Measurements from ENCODE around the gene ARHGAP35. TPM values are rescaled to one million over a fixed set of nuclear protein-coding genes. Genes with fewer than 3 reads are reported as not detected.

ARHGAP35 gene
- total RNA-seq, 4 donors from 2014 or later: 49.7 to 94.5 (median 77.7) TPM

- no peak overlapping the region for H3K27ac ChIP-seq (replicated peaks in 1 of 4)
- H3K9me3 ChIP-seq: no peaks in the 10 kb centered on the region
- no peak for DNase-seq (ENCODE audit: extremely low spot score)
- no peak for TF ChIP-seq EP300 (IDR thresholded peaks at IDR 0.05)
- TF ChIP-seq POLR2AphosphoS5 (IDR thresholded peaks at IDR 0.05): no peak
- TF ChIP-seq, protein P1, sequence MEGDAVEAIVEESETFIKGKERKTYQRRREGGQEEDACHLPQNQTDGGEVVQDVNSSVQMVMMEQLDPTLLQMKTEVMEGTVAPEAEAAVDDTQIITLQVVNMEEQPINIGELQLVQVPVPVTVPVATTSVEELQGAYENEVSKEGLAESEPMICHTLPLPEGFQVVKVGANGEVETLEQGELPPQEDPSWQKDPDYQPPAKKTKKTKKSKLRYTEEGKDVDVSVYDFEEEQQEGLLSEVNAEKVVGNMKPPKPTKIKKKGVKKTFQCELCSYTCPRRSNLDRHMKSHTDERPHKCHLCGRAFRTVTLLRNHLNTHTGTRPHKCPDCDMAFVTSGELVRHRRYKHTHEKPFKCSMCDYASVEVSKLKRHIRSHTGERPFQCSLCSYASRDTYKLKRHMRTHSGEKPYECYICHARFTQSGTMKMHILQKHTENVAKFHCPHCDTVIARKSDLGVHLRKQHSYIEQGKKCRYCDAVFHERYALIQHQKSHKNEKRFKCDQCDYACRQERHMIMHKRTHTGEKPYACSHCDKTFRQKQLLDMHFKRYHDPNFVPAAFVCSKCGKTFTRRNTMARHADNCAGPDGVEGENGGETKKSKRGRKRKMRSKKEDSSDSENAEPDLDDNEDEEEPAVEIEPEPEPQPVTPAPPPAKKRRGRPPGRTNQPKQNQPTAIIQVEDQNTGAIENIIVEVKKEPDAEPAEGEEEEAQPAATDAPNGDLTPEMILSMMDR (IDR thresholded peaks at IDR 0.05): no peak
- TF ChIP-seq POLR2A (IDR thresholded peaks at IDR 0.05; ENCODE audit: low read depth): no peak
- WGBS: 70% methylated on average over 2 of the region's 2 CpGs
- no peak overlapping the region for H3K4me3 ChIP-seq
- no peaks in the 10 kb centered on the region for H3K36me3 ChIP-seq
- H3K4me1 ChIP-seq: peaks cover 49 to 73% (median 66%) of the 10 kb centered on the region in 4 donors
- no peaks in the 10 kb centered on the region for H3K27me3 ChIP-seq
- intact Hi-C loops (cut with DNase I): no loop called here
Measured at GRCh38 chr19:46906221-46906620, 45.4 kb downstream of the ARHGAP35 start.

DNA sequence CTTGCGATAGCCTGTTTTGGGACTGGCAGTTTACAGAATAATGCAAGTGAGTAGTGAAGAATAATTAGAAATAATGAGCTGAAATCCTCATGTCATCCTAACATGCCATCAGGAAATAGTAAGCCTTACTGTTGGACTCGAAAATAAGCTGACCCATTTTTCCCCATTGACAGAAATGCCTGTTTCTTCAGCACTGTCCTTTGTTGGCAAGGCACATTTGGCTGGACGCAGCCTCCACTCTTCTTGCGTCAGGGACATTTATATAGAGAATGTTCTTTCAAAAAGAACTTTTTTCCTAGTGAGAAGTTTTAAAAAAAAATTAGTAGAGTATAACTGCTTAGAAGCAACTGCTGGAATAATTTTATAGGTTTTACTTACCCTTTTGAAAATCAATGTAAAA lies 47.1 kb downstream of the ARHGAP35 start:
- WGBS: 56% methylated on average over 4 of the region's 4 CpGs
- intact Hi-C loops (cut with DNase I): no loop called here

GRCh38 chr19:46909356-46909755 lies 48.6 kb downstream of the ARHGAP35 start:
- Histone ChIP-seq H3K27me3 (no peaks in the 10 kb centered on the region), H3K36me3 (no peaks in the 10 kb centered on the region), H3K9me3 (no peaks in the 10 kb centered on the region), H3K4me3 (no peak overlapping the region), H3K27ac (replicated peaks in 1 of 4) (no peak overlapping the region), H3K4me1 (peaks cover 44 to 63% (median 58%) of the 10 kb centered on the region in 4 donors)
- DNase-seq (ENCODE audit: extremely low spot score): no peak
- intact Hi-C loops (cut with DNase I): no loop called here
- no peak for TF ChIP-seq EP300 (IDR thresholded peaks at IDR 0.05)
- no peak for TF ChIP-seq POLR2A (IDR thresholded peaks at IDR 0.05; ENCODE audit: low read depth)
- TF ChIP-seq POLR2AphosphoS5 (IDR thresholded peaks at IDR 0.05): no peak
- TF ChIP-seq, protein P1 (IDR thresholded peaks at IDR 0.05): no peak
- 87% methylated on average over 4 of the region's 4 CpGs for WGBS

More for the DNA sequence above, 47.1 kb downstream of the ARHGAP35 start:
- H3K36me3 ChIP-seq: no peaks in the 10 kb centered on the region
- H3K27ac ChIP-seq (replicated peaks in 1 of 4): peak overlapping the region in 3 of 4 donors; percentile 18 to 51 (median 31)
- H3K4me1 ChIP-seq: peaks cover 48 to 63% (median 58%) of the 10 kb centered on the region in 4 donors
- DNase-seq (ENCODE audit: extremely low spot score): no peak
- TF ChIP-seq POLR2A (IDR thresholded peaks at IDR 0.05; ENCODE audit: low read depth) (no peak), POLR2AphosphoS5 (IDR thresholded peaks at IDR 0.05) (peak; percentile 14 to 41)
- H3K27me3 ChIP-seq: no peaks in the 10 kb centered on the region
- no peak overlapping the region for H3K4me3 ChIP-seq
- no peaks in the 10 kb centered on the region for H3K9me3 ChIP-seq

Other genes with a start within 250 kb of the ARHGAP35 start
- gene PTGIR, start 235.9 kb upstream of the ARHGAP35 start, total RNA-seq: 1 to 10 TPM; 5.9 to 9.1 (median 7.1) TPM
- gene GNG8, start 224.8 kb upstream of the ARHGAP35 start, total RNA-seq: not detected
- gene DACT3, start 199.8 kb upstream of the ARHGAP35 start, total RNA-seq: 100 to 1,000 TPM in 1 of 4 donors, 10 to 100 TPM in 3; 46.7 to 119 (median 65.1) TPM
- 10 to 100 TPM; 12.8 to 33.3 (median 22.4) TPM for gene PRKD2, start 143.9 kb upstream of the ARHGAP35 start, total RNA-seq
- 10 to 100 TPM; 22.4 to 30.3 (median 26.5) TPM for gene FKRP, start 114.9 kb upstream of the ARHGAP35 start, total RNA-seq
- 100 to 1,000 TPM in 2 of 4 donors, 10 to 100 TPM in 2; 85.2 to 119 (median 101) TPM for gene STRN4, start 114.5 kb upstream of the ARHGAP35 start, total RNA-seq
- 10 to 100 TPM; 42.8 to 93.6 (median 66.7) TPM for gene SLC1A5, start 72.4 kb upstream of the ARHGAP35 start, total RNA-seq
- gene AP2S1, start 10.2 kb upstream of the ARHGAP35 start, total RNA-seq: 10 to 100 TPM; 63.5 to 88.9 (median 74.5) TPM
- gene NPAS1, start 158.8 kb downstream of the ARHGAP35 start, total RNA-seq: under 1 TPM in 1 of 4 donors, not detected in 3; 0.34 TPM
- 10 to 100 TPM; 34.8 to 46.7 (median 41.6) TPM for gene TMEM160, start 187.6 kb downstream of the ARHGAP35 start, total RNA-seq

Data from esophagus muscularis mucosa (tissue), 4 donors.